GM23338 (cell line): ENCODE results near the gene CKB. TPM values are rescaled to one million over a fixed set of nuclear protein-coding genes. Genes with fewer than 3 reads are reported as not detected.

Experiments
- ATAC-seq: fragments of 200-7000 bp; cut with Tn5 transposase; 3 replicates; pipeline ENCODE4 v1.9.1; 2020
- DNase-seq: peaks from one replicate; pipeline ENCODE4 v3.0.0-alpha.2; 2015; ENCODE audit warnings: low spot score
- H2AFZ ChIP-seq: fragments of 200-600 bp; sonication (generic); 2 replicates; pipeline ENCODE4 v1.8.0; 2016; ENCODE audit warnings: antibody characterized with exemption, mild to moderate bottlenecking, moderate library complexity
- H3F3A ChIP-seq: fragments of 200-600 bp; sonication (generic); replicated peaks from 2 replicates; pipeline ENCODE4 v1.8.0; 2017; ENCODE audit warnings: antibody characterized with exemption, mixed run types, low read depth
- H3K27ac ChIP-seq: fragments of 200-600 bp; sonication (generic); 2 replicates; pipeline ENCODE4 v1.6.1; 2016; ENCODE audit warnings: low read depth
- H3K27me3 ChIP-seq: fragments of 200-600 bp; sonication (generic); 2 replicates; pipeline ENCODE4 v1.8.0; 2016; ENCODE audit warnings: mild to moderate bottlenecking, mixed run types, moderate library complexity; ENCODE audit not compliant: insufficient read depth
- H3K36me3 ChIP-seq: fragments of 200-600 bp; sonication (generic); 2 replicates; pipeline ENCODE4 v1.8.0; 2016; ENCODE audit warnings: mild to moderate bottlenecking; ENCODE audit not compliant: insufficient read depth
- H3K4me1 ChIP-seq: fragments of 200-600 bp; sonication (generic); 2 replicates; pipeline ENCODE4 v1.8.0; 2016; ENCODE audit warnings: mild to moderate bottlenecking, moderate library complexity; ENCODE audit not compliant: insufficient read depth
- H3K4me2 ChIP-seq: fragments of 200-600 bp; sonication (generic); 2 replicates; pipeline ENCODE4 v1.7.1; 2017; ENCODE audit warnings: mixed run types
- H3K4me3 ChIP-seq: fragments of 200-600 bp; sonication (generic); 2 replicates; pipeline ENCODE4 v1.6.1; 2016; ENCODE audit warnings: mixed run types
- H3K79me2 ChIP-seq: fragments of 200-600 bp; sonication (generic); replicated peaks from 2 replicates; pipeline ENCODE4 v1.8.0; 2017; ENCODE audit warnings: mild to moderate bottlenecking; ENCODE audit not compliant: insufficient read depth
- H3K9me2 ChIP-seq: fragments of 200-600 bp; sonication (generic); 2 replicates; pipeline ENCODE4 v1.8.0; 2017; ENCODE audit not compliant: insufficient read depth
- H4K20me1 ChIP-seq: fragments of 200-600 bp; sonication (generic); replicated peaks from 2 replicates; pipeline ENCODE4 v1.8.0; 2017; ENCODE audit warnings: mild to moderate bottlenecking; ENCODE audit not compliant: insufficient read depth
- H3K27ac Mint-ChIP-seq: 2 replicates; pipeline ENCODE4 v1.8.0; 2020; ENCODE audit warnings: inconsistent platforms, mild to moderate bottlenecking, moderate library complexity, mixed read lengths
- H3K27me3 Mint-ChIP-seq: 3 replicates; pipeline ENCODE4 v1.8.0; 2022; ENCODE audit warnings: low read depth, mild to moderate bottlenecking, moderate library complexity, mixed read lengths, inconsistent platforms; ENCODE audit not compliant: insufficient read depth, poor library complexity
- H3K36me3 Mint-ChIP-seq: 3 replicates; pipeline ENCODE4 v1.8.0; 2021; ENCODE audit warnings: low read depth, mild to moderate bottlenecking, inconsistent platforms, moderate library complexity, mixed read lengths
- H3K4me1 Mint-ChIP-seq: 3 replicates; pipeline ENCODE4 v1.8.0; 2020; ENCODE audit warnings: mild to moderate bottlenecking, inconsistent platforms, mixed read lengths
- H3K4me3 Mint-ChIP-seq: 3 replicates; pipeline ENCODE4 v1.8.0; 2021; ENCODE audit warnings: moderate library complexity, mild to moderate bottlenecking, inconsistent platforms, mixed read lengths
- H3K9me3 Mint-ChIP-seq: 3 replicates; pipeline ENCODE4 v1.8.0; 2020; ENCODE audit warnings: moderate library complexity, mild to moderate bottlenecking, inconsistent platforms, mixed read lengths
- CREB1 ChIP-seq: fragments of 250-450 bp; sonication (Bioruptor Pico); IDR thresholded peaks from 2 replicates; pipeline ENCODE4 v1.5.0; 2020; ENCODE audit warnings: low read depth, mild to moderate bottlenecking, moderate library complexity
- ETS1 ChIP-seq: IDR thresholded peaks from 2 replicates; pipeline ENCODE4 v1.6.1; 2016; ENCODE audit warnings: antibody characterized with exemption
- EZH2 ChIP-seq: fragments of 200-600 bp; sonication (generic); IDR thresholded peaks from one replicate; pipeline ENCODE4 v1.8.0; 2017; ENCODE audit warnings: antibody characterized with exemption, mild to moderate bottlenecking, low read depth; ENCODE audit not compliant: unreplicated experiment
- JUNB ChIP-seq: IDR thresholded peaks from one replicate; pipeline ENCODE4 v1.6.1; 2016; ENCODE audit warnings: antibody characterized with exemption; ENCODE audit not compliant: unreplicated experiment
- POLR2AphosphoS5 ChIP-seq: IDR thresholded peaks from 2 replicates; pipeline ENCODE4 v1.6.1; 2016; ENCODE audit warnings: antibody characterized with exemption, low read depth
- REST ChIP-seq: IDR thresholded peaks from one replicate; pipeline ENCODE4 v1.6.1; 2018; ENCODE audit warnings: antibody characterized with exemption; ENCODE audit not compliant: unreplicated experiment
- ZNF462 ChIP-seq: fragments of 250-450 bp; sonication (Bioruptor Pico); IDR thresholded peaks from 2 replicates; pipeline ENCODE4 v1.5.0; 2020; ENCODE audit warnings: mild to moderate bottlenecking, moderate library complexity
- polyA plus RNA-seq: library from polyadenylated mRNA; unstranded; fragments of >200 nt; fragmentation: Nextera tagmentation; extraction: Ambion mirVana; gene quantifications from 2 replicates; pipeline ENCODE4 v1.2.1, GENCODE V29; 2016
- total RNA-seq: library from RNA; depleted of rRNA; stranded (reverse); fragments of >200 nt; shearing (Covaris generic); gene quantifications from 2 replicates; pipeline ENCODE4 v1.2.3, GENCODE V29; 2014

CKB gene
- total and polyA plus RNA-seq, 2 experiments from 2014 or later = 604 to 852 TPM

GRCh38 chr14:103561381-103562178 lies 39.0 kb upstream of the CKB start:
- ATAC-seq (peak; percentile 39), DNase-seq (peak; percentile 77)
- H3K36me3 ChIP-seq = peaks cover 15% of the 10 kb centered on the region; the same call in 1 of the 2 replicates
- peak overlapping the region; percentile 74; the same call in 1 of the 2 replicates for H2AFZ ChIP-seq
- peaks cover 9% of the 10 kb centered on the region for H3K27me3 Mint-ChIP-seq
- no peaks in the 10 kb centered on the region; the same call in 2 of the 3 replicates for H3K9me3 Mint-ChIP-seq
- peaks cover 16% of the 10 kb centered on the region for H3K4me1 ChIP-seq
- H3K4me3 ChIP-seq = peak overlapping the region; percentile 100
- peak overlapping the region; percentile 90 for H3K4me3 Mint-ChIP-seq
- peaks cover 38% of the 10 kb centered on the region for H4K20me1 ChIP-seq
- no peaks in the 10 kb centered on the region for H3K9me2 ChIP-seq
- H3K27ac ChIP-seq = peak overlapping the region; percentile 91
- peaks cover 40% of the 10 kb centered on the region for H3K36me3 Mint-ChIP-seq
- TF ChIP-seq CREB1 (CRISPR knock-in tag) (peak; percentile 35), JUNB (no peak)
- peaks cover 38% of the 10 kb centered on the region for H3F3A ChIP-seq
- peaks cover 91% of the 10 kb centered on the region for H3K79me2 ChIP-seq
- H3K4me2 ChIP-seq = peak overlapping the region; percentile 99
- H3K27me3 ChIP-seq = no peaks in the 10 kb centered on the region
- peaks cover 27% of the 10 kb centered on the region for H3K4me1 Mint-ChIP-seq
- peak overlapping the region; percentile 95 for H3K27ac Mint-ChIP-seq

GRCh38 chr14:103560691-103561090 lies 38.1 kb upstream of the CKB start:
- H3K4me3 ChIP-seq = peak overlapping the region; percentile 100
- peak overlapping the region; percentile 99 for H3K4me2 ChIP-seq
- peaks cover 40% of the 10 kb centered on the region for H3K36me3 Mint-ChIP-seq
- peaks cover 27% of the 10 kb centered on the region for H3K4me1 Mint-ChIP-seq
- H3K9me3 Mint-ChIP-seq = no peaks in the 10 kb centered on the region
- peaks cover 9% of the 10 kb centered on the region for H3K27me3 Mint-ChIP-seq
- H3F3A ChIP-seq = peaks cover 38% of the 10 kb centered on the region
- H3K79me2 ChIP-seq = peaks cover 82% of the 10 kb centered on the region
- no peaks in the 10 kb centered on the region for H3K9me2 ChIP-seq
- no peak overlapping the region for H3K27ac Mint-ChIP-seq
- H3K27me3 ChIP-seq = no peaks in the 10 kb centered on the region
- peak overlapping the region; percentile 90 for H3K4me3 Mint-ChIP-seq
- no peak overlapping the region for H2AFZ ChIP-seq
- DNase-seq (no peak), ATAC-seq (no peak)
- peak overlapping the region; percentile 4 for H3K27ac ChIP-seq
- peaks cover 15% of the 10 kb centered on the region; the same call in 1 of the 2 replicates for H3K36me3 ChIP-seq
- peaks cover 38% of the 10 kb centered on the region for H4K20me1 ChIP-seq
- H3K4me1 ChIP-seq = peaks cover 16% of the 10 kb centered on the region
- TF ChIP-seq ZNF462 (CRISPR knock-in tag) (no peak), CREB1 (CRISPR knock-in tag) (no peak), ETS1 (no peak), REST (no peak), POLR2AphosphoS5 (no peak), EZH2 (no peak)
